ENCODE measurements around the gene ZNF346.

The ZNF346 gene

GRCh38 chr5:177070536-177071191, 48.2 kb downstream of the ZNF346 start:
- DNase-seq, result no peak

GRCh38 chr5:177071666-177072385, 49.3 kb downstream of the ZNF346 start:
- DNase-seq, result peak; percentile 12

GRCh38 chr5:177077335-177077734, 54.8 kb downstream of the ZNF346 start:
- no peak for DNase-seq

GRCh38 chr5:177079606-177080005, 57.1 kb downstream of the ZNF346 start:
- no peak for DNase-seq

GRCh38 chr5:177080265-177080664, 57.8 kb downstream of the ZNF346 start:
- no peak for DNase-seq

GRCh38 chr5:177081859-177082258, 59.4 kb downstream of the ZNF346 start:
- no peak for DNase-seq

GRCh38 chr5:177083357-177083756, 60.9 kb downstream of the ZNF346 start:
- no peak for DNase-seq

- no peak for DNase-seq
Measured at GRCh38 chr5:177084175-177084574, 61.7 kb downstream of the ZNF346 start.

GRCh38 chr5:177085985-177086653, 63.6 kb downstream of the ZNF346 start:
- DNase-seq, result no peak

- no peak for DNase-seq
Measured at GRCh38 chr5:177086654-177087397, 64.3 kb downstream of the ZNF346 start, which contains the start of gene FGFR4. FGFR4 (plus strand) TSS chr5:177086915; CDS start chr5:177089603, 2,688 bp downstream.

GRCh38 chr5:177087398-177088005, 65.0 kb downstream of the ZNF346 start:
- DNase-seq, result no peak

GRCh38 chr5:177089127-177089526, 66.6 kb downstream of the ZNF346 start:
- no peak for DNase-seq

- no peak for DNase-seq
Measured at GRCh38 chr5:177089825-177090641, 67.5 kb downstream of the ZNF346 start.

GRCh38 chr5:177090813-177091212, 68.3 kb downstream of the ZNF346 start:
- DNase-seq, result no peak

GRCh38 chr5:177091232-177091631, 68.7 kb downstream of the ZNF346 start:
- DNase-seq, result no peak

- DNase-seq, result no peak
Measured at GRCh38 chr5:177092178-177093081, 69.9 kb downstream of the ZNF346 start.

GRCh38 chr5:177093082-177093712, 70.7 kb downstream of the ZNF346 start:
- DNase-seq, result no peak

GRCh38 chr5:177093803-177094202, 71.3 kb downstream of the ZNF346 start:
- DNase-seq, result no peak

GRCh38 chr5:177094224-177095087, 72.0 kb downstream of the ZNF346 start:
- no peak for DNase-seq

Data from DMS79 (cell line).